Measurements from ENCODE around the gene ATXN3L.
"Not testable (repeated sequence)": the region's sequence is repeated elsewhere in the genome, so short reads cannot be mapped to it uniquely, and the experiment has no call there.

The ATXN3L gene

GRCh38 chrX:13304052-13304451, 15.8 kb downstream of the ATXN3L start:
- DNase-seq = no peak

- not testable (repeated sequence) for DNase-seq
Observed at GRCh38 chrX:13303248-13303647, 16.6 kb downstream of the ATXN3L start.

- no peak for DNase-seq
Observed at GRCh38 chrX:13298836-13299235, 21.0 kb downstream of the ATXN3L start.

GRCh38 chrX:13295841-13296240, 24.0 kb downstream of the ATXN3L start:
- DNase-seq = no peak

GRCh38 chrX:13293700-13294099, 26.2 kb downstream of the ATXN3L start:
- no peak for DNase-seq

- no peak for DNase-seq
Observed at GRCh38 chrX:13290891-13291614, 28.8 kb downstream of the ATXN3L start.

- no peak for DNase-seq
Observed at GRCh38 chrX:13288671-13289070, 31.2 kb downstream of the ATXN3L start.

GRCh38 chrX:13287816-13288215, 32.0 kb downstream of the ATXN3L start:
- no peak for DNase-seq

- DNase-seq = no peak
Observed at GRCh38 chrX:13285693-13286092, 34.2 kb downstream of the ATXN3L start.

GRCh38 chrX:13285229-13285628, 34.6 kb downstream of the ATXN3L start:
- no peak for DNase-seq

GRCh38 chrX:13284570-13284969, 35.3 kb downstream of the ATXN3L start:
- no peak for DNase-seq

GRCh38 chrX:13283950-13284546, 35.8 kb downstream of the ATXN3L start:
- no peak for DNase-seq

- no peak for DNase-seq
Observed at GRCh38 chrX:13283512-13283911, 36.3 kb downstream of the ATXN3L start.

- DNase-seq = no peak
Observed at GRCh38 chrX:13281289-13281688, 38.6 kb downstream of the ATXN3L start.

- no peak for DNase-seq
Observed at GRCh38 chrX:13279279-13280018, 40.4 kb downstream of the ATXN3L start.

GRCh38 chrX:13277539-13277938, 42.3 kb downstream of the ATXN3L start:
- DNase-seq = no peak

- DNase-seq = no peak
Observed at GRCh38 chrX:13276991-13277390, 42.9 kb downstream of the ATXN3L start.

- no peak for DNase-seq
Observed at GRCh38 chrX:13275031-13275430, 44.8 kb downstream of the ATXN3L start.

- DNase-seq = no peak
Observed at GRCh38 chrX:13272426-13272825, 47.4 kb downstream of the ATXN3L start.

- DNase-seq = no peak
Observed at GRCh38 chrX:13271511-13271910, 48.3 kb downstream of the ATXN3L start.

- DNase-seq = no peak
Observed at GRCh38 chrX:13270360-13270759, 49.5 kb downstream of the ATXN3L start.

- DNase-seq = no peak
Observed at GRCh38 chrX:13268874-13269273, 51.0 kb downstream of the ATXN3L start.

All from NCI-H1694 treated with DMSO at 0.1 percent for 48 hours (cell line).